Mesothelial cell of epicardium (in vitro differentiated cells): ENCODE measurements around the gene NUP210. TPM values are rescaled to one million over a fixed set of nuclear protein-coding genes. Genes with fewer than 3 reads are reported as not detected.

ENCODE experiments used
- DNase-seq, 2 experiments: peaks; one replicate each; pipeline ENCODE4 v3.0.0; 2021; ENCODE audit warnings: low spot score in 2 of 2; ENCODE audit not compliant: unreplicated experiment in 2 of 2
- H3K27ac Mint-ChIP-seq: 2 replicates; pipeline ENCODE4 v1.8.0; 2021; ENCODE audit warnings: mixed read lengths
- H3K27me3 Mint-ChIP-seq: 2 replicates; pipeline ENCODE4 v1.8.0; 2021; ENCODE audit warnings: low read depth, mixed read lengths
- H3K36me3 Mint-ChIP-seq: 2 replicates; pipeline ENCODE4 v1.8.0; 2021; ENCODE audit warnings: mixed read lengths
- H3K4me1 Mint-ChIP-seq: 2 replicates; pipeline ENCODE4 v1.8.0; 2021; ENCODE audit warnings: mixed read lengths
- H3K4me3 Mint-ChIP-seq: 2 replicates; pipeline ENCODE4 v1.8.0; 2021; ENCODE audit warnings: mild to moderate bottlenecking, moderate library complexity, mixed read lengths
- H3K9me3 Mint-ChIP-seq: 2 replicates; pipeline ENCODE4 v1.8.0; 2021; ENCODE audit warnings: mixed read lengths
- CTCF ChIP-seq: fragments of 200-600 bp; sonication (generic); IDR thresholded peaks from one replicate; pipeline ENCODE4 v1.5.0; 2021; ENCODE audit warnings: antibody characterized with exemption; ENCODE audit not compliant: unreplicated experiment
- total RNA-seq: library from RNA; stranded (reverse); gene quantifications from 3 replicates; pipeline ENCODE4 v1.2.1, GENCODE V29; 2021

The NUP210 gene
- total RNA-seq, 1 donor from 2014 or later, result 27.9 TPM

- Mint-ChIP-seq H3K4me3 (no peak overlapping the region), H3K36me3 (peaks cover 23% of the 10 kb centered on the region), H3K27me3 (no peaks in the 10 kb centered on the region), H3K27ac (no peak overlapping the region), H3K9me3 (peaks cover 8% of the 10 kb centered on the region), H3K4me1 (peaks cover 3% of the 10 kb centered on the region)
- no peak for TF ChIP-seq CTCF
- no peak for DNase-seq
These were observed 76.5 kb downstream of the NUP210 start for GRCh38 chr3:13343601-13344000.

- no peak overlapping the region for H3K4me3 Mint-ChIP-seq
- H3K36me3 Mint-ChIP-seq, result peaks cover 20% of the 10 kb centered on the region
- no peak for TF ChIP-seq CTCF
- DNase-seq, result no peak
- peaks cover 8% of the 10 kb centered on the region for H3K9me3 Mint-ChIP-seq
- no peak overlapping the region for H3K27ac Mint-ChIP-seq
- no peaks in the 10 kb centered on the region for H3K4me1 Mint-ChIP-seq
- no peaks in the 10 kb centered on the region for H3K27me3 Mint-ChIP-seq
These were observed 78.8 kb downstream of the NUP210 start for GRCh38 chr3:13341229-13341905.

- H3K27ac Mint-ChIP-seq, result no peak overlapping the region
- H3K4me1 Mint-ChIP-seq, result no peaks in the 10 kb centered on the region
- DNase-seq, result no peak
- H3K27me3 Mint-ChIP-seq, result no peaks in the 10 kb centered on the region
- peaks cover 20% of the 10 kb centered on the region for H3K36me3 Mint-ChIP-seq
- no peak for TF ChIP-seq CTCF
- peaks cover 8% of the 10 kb centered on the region for H3K9me3 Mint-ChIP-seq
- no peak overlapping the region for H3K4me3 Mint-ChIP-seq
These were observed 80.3 kb downstream of the NUP210 start for GRCh38 chr3:13339833-13340232.

- Mint-ChIP-seq H3K36me3 (peaks cover 13% of the 10 kb centered on the region), H3K4me3 (no peak overlapping the region), H3K4me1 (no peaks in the 10 kb centered on the region), H3K27ac (no peak overlapping the region), H3K9me3 (peaks cover 8% of the 10 kb centered on the region), H3K27me3 (no peaks in the 10 kb centered on the region)
- DNase-seq, result no peak
- TF ChIP-seq CTCF, result no peak
These were observed 81.1 kb downstream of the NUP210 start for GRCh38 chr3:13338996-13339395.

- no peak for TF ChIP-seq CTCF
- DNase-seq, result no peak
- H3K36me3 Mint-ChIP-seq, result peaks cover 10% of the 10 kb centered on the region
- H3K4me1 Mint-ChIP-seq, result no peaks in the 10 kb centered on the region
- H3K4me3 Mint-ChIP-seq, result no peak overlapping the region
- H3K27ac Mint-ChIP-seq, result no peak overlapping the region
- peaks cover 8% of the 10 kb centered on the region for H3K9me3 Mint-ChIP-seq
- no peaks in the 10 kb centered on the region for H3K27me3 Mint-ChIP-seq
These were observed 81.9 kb downstream of the NUP210 start for GRCh38 chr3:13338231-13338630.

- no peak for DNase-seq
- no peak overlapping the region for H3K27ac Mint-ChIP-seq
- no peaks in the 10 kb centered on the region for H3K4me1 Mint-ChIP-seq
- H3K9me3 Mint-ChIP-seq, result no peaks in the 10 kb centered on the region
- H3K36me3 Mint-ChIP-seq, result no peaks in the 10 kb centered on the region
- no peak for TF ChIP-seq CTCF
- no peak overlapping the region for H3K4me3 Mint-ChIP-seq
- no peaks in the 10 kb centered on the region for H3K27me3 Mint-ChIP-seq
These were observed 83.5 kb downstream of the NUP210 start for GRCh38 chr3:13336592-13336991.
